GM04504 (cell line): Measurements from ENCODE around the gene MIA.
"Not testable (repeated sequence)": the region's sequence is repeated elsewhere in the genome, so short reads cannot be mapped to it uniquely, and the experiment has no call there.

ENCODE experiments used
- DNase-seq: peaks from one replicate; pipeline ENCODE4 v3.0.0-alpha.2; 2012; ENCODE audit warnings: low read depth

Gene MIA

GRCh38 chr19:40822704-40823553 is 47.6 kb downstream of the MIA start:
- not testable (repeated sequence) for DNase-seq

GRCh38 chr19:40824916-40825315 is 49.6 kb downstream of the MIA start:
- not testable (repeated sequence) for DNase-seq

- not testable (repeated sequence) for DNase-seq
Observed at GRCh38 chr19:40825460-40826095, 50.3 kb downstream of the MIA start.

- not testable (repeated sequence) for DNase-seq
Observed at GRCh38 chr19:40826312-40826698, 51.0 kb downstream of the MIA start.

GRCh38 chr19:40826699-40827385 is 51.5 kb downstream of the MIA start:
- DNase-seq, result not testable (repeated sequence)
